Activated CD4-positive, alpha-beta T cell treated with anti-CD3 and anti-CD28 coated beads, Interleukin-2, amount 50 U/mL, for 24 hours (primary cell): ENCODE results near the gene WHRN.

Experiments
- DNase-seq, 2 donors: peaks; one replicate each; pipeline ENCODE4 v3.0.0-alpha.2; 2020; ENCODE audit warnings: low read depth in 1 of 2, low spot score in 1 of 2

Gene WHRN

DNA sequence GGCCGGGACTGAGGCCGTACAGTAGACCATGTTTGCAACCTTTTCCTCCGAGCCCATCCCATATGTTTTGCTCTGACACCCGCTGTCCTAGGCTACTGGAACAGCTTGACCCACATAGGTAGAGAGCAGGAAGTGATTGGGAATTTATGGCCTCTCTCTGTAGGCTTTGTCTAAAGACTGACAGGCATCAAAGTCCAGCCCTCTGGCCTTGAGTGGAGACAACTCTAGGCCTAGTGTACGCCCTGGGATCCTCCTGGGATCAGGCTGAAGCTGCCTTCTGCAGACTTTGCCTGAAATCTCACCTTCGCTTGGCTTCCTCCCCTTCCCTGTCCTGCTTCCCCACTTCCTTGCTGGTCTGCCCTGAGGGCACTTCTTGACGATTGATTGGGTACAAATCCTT lies 103.9 kb downstream of the WHRN start:
- DNase-seq, result no peak

GRCh38 chr9:114400772-114401171 lies 104.5 kb downstream of the WHRN start:
- DNase-seq, result no peak

- no peak for DNase-seq
Measured at GRCh38 chr9:114400219-114400618, 105.1 kb downstream of the WHRN start.

- no peak for DNase-seq
Measured at GRCh38 chr9:114399381-114399780, 105.9 kb downstream of the WHRN start.

- peak; percentile 89 to 91 for DNase-seq
Measured at GRCh38 chr9:114397848-114398605, 107.2 kb downstream of the WHRN start.

DNA sequence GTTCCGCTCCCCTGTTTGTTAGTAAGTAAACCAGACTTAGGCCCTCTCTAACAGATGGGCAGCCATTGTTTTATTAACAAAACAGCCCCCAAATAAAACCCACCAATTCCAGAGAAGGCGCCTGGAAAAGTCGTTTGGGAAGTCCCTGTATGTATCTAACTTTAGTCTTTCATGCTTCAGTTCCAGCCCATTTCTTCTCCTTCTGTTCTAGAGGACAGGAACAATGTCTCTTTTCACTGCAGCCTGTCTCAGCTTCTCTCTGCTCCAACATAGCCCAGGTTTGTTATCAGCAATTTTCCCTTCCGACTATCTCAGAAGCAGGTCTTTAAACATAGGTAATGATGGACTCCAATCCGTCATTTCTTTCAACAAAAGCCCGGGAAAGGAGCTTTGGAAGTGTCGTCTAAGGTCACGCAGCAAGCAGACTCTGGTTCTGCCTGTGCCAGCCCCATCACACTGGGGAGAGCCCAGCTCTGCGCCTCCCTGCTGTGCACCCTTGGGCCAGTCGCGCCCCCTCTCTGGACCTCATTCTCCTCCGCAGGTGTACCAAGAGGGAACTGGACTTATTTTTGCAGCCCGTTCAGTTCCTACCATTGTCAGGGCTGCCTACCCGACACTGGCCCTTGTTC lies 107.9 kb downstream of the WHRN start:
- DNase-seq, result peak in 1 of 2 donors; percentile 18

DNA sequence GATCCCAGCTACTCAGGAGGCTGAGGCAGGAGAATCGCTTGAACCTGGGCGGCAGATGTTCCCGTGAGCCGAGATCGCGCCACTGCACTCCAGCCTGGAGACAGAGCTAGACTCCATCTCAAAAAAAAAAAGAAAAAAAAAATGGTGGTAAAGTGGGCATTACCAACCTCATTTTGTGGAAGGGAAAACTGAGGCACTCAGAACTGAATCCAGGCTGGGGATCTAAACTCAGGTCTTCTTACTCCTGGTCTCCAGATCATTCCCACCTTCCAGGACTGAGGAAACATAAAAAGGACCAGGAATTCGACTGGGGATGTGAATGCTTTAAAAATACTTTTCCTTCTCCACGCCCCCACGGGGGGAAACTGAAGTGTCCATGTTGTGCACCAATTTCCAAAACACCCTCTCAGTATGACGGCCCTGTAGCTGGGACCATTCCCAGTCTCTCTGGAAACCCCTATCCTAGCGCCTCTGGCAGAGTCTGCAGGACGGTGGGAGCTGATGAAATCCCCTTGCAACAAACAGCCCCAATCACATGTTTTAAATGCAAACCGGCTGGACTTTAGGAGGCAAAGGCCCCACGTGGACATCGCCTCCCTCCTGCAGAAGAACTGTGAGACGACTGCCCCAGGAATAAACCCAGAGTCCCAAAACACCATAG lies 108.6 kb downstream of the WHRN start:
- no peak for DNase-seq

GRCh38 chr9:114395768-114396167 lies 109.5 kb downstream of the WHRN start:
- DNase-seq, result no peak

- no peak for DNase-seq
Measured at GRCh38 chr9:114395334-114395617, 110.0 kb downstream of the WHRN start.

DNA sequence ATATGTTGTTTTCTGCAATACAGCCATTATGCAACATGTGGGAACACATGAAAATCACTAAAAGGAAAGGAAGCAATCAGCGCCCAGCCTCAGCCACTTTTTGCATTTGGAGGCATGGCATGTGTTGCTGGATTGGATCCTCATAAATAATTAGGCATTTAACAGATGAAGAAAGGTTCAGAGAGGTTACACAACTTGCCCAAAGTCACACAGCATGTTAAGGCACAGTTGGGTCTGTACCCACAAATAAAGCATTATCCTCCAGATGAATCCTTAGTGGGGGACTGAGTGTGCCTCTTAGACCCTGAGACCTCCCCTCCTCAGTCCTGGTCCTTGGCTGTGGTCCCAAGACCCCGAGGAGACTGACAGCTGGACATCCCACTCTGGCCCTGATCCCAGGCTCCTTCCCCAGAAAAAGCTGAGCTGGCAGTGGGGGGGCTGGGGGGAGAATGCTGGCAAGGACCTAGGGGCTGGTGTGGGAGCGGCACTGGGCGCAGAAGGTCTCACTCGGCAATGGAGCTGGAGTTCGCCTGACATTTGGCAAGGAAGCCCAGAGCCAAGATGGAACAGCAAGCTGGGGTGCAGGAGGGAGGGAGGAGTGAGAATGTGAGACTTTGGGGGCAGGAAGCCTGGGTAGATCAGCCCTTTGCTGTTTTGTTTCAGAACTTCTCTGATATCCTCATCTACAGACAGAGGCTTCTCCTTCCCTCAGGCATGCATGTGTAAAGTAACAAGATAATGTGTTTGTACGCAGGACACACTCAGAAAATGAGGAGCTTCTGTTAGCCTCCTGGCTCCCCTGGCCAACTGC lies 110.5 kb downstream of the WHRN start:
- DNase-seq, result no peak

DNA sequence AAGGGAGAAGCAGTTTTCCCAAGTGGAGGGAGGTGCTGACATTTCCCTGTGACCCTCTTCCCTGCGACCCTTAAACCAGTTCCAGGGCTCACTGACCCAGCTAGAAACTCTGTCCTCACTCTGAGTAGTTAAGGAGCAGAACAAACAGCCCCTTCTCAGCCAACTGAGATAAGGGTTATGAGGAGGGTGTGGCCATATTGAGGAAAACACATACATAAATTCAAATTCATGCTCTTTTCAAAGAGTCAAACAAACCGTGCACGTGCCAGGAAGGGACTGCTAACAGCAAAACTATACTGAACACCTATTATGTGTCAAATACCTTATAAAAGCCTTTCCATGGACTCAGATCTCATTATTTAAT lies 112.5 kb downstream of the WHRN start:
- no peak for DNase-seq

DNA sequence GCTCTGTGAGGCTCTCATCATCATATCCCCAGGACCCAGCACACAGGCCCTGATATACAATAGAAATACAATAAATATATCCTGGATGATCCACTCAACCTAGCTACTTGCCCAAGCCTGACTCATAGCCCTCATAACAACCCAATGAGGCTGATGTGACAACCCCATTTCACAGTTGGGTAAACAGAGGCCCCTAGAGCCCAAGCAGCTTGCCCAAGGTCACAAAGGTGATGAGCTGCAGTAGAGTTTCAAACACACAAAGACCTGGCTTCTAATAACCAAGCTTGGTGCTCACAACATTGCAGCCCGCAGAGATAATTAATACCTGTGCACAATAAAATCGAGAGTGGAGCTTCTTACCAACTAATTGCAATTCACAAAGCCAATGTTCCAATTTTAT lies 114.3 kb downstream of the WHRN start:
- DNase-seq, result no peak

DNA sequence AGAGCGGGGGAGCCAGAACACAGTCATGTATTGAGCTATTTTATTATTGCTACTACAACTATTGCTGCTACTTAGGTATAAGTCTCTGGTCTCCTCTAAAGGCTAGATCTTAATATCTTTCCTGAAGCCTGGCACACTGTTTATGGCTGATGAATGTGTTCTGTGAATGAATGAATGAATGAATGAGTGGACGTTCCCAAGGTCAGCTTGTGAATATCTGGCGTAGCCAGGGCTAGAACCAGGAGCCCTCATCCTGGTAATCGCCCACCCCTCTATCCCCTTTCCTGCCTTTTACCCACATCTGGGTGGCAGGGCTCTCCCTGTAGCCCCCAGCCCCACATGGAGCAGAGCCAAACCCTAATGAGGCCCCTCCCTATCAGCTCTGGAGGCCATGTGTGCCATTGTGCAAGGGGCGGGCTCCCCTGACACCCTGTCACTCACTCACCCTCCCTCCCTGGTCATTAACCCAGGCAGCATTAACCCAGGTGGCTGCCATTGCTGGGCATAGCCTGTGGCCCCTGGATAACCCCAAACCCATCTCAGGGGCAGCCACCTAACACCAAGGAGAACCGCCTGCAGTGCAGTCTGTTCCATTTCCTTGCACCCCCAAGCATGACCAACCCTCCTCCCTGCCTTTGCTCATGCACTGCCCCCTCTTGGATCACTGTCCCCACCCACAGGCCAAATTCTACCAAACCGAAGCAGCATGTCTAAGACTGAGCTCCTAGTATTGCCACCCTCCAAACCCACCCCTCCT lies 115.5 kb downstream of the WHRN start:
- DNase-seq, result no peak

GRCh38 chr9:114388764-114389375 lies 116.4 kb downstream of the WHRN start:
- no peak for DNase-seq

DNA sequence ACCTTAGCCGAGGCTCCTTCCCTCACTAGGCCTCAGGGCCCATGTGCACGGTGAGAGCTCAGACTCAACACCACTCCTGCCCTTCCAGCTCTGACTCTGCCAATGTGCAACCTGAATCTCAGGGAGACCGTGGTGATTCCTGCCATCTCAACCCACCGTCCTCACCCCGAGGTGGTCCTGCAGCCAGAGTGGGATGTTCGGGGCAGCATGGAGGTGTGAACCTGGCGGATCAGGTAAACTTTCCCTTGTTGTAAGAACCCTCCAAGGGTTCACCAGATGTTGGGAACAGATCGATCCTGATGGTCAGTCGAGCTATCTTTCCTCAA lies 117.0 kb downstream of the WHRN start:
- DNase-seq, result peak in 1 of 2 donors; percentile 18

- peak; percentile 63 to 79 for DNase-seq
Measured at GRCh38 chr9:114387680-114388356, 117.5 kb downstream of the WHRN start, which contains the start of gene AKNA. Gene AKNA, minus strand, starts transcription at chr9:114387982. Its CDS starts 6,649 bp downstream, at chr9:114381333.

- no peak for DNase-seq
Measured at GRCh38 chr9:114386886-114387679, 118.2 kb downstream of the WHRN start.

DNA sequence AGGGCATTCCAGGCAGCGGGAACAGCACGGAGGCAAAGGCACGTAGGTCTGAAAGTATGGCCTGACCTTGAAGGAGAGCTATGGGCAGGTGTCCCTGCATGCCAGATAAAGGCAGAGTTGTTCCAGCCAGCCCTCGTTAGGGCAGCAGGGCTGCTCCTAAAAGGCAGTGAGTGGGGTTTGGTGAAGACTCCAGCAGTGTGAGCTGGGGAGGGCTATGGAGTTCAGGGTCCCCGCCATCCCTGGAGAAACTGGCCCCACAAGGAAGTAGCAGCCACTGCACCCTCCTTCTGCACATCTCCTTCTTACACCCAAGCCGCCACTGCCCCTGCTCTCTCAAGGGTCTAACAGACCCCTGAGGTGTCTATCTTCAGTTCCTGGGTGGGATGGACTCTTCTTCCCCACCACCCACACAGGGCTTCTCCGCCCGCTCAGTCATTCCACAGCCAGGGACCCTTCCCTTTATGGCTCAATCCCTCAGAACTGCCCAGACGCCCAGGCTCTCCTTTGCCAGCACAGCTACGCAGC lies 118.8 kb downstream of the WHRN start:
- DNase-seq, result no peak
